ENCODE data around the gene COL23A1.

The COL23A1 gene

GRCh38 chr5:178348356-178349074 is 241.7 kb downstream of the COL23A1 start:
- no peak for DNase-seq (ENCODE audit: low read depth in 2 of 2, low spot score in 1 of 2)

GRCh38 chr5:178347956-178348355 is 242.2 kb downstream of the COL23A1 start:
- no peak for DNase-seq (ENCODE audit: low read depth in 2 of 2, low spot score in 1 of 2)

- DNase-seq (ENCODE audit: low read depth in 2 of 2, low spot score in 1 of 2), result no peak
These were observed 243.4 kb downstream of the COL23A1 start for GRCh38 chr5:178346607-178347334.

- no peak for DNase-seq (ENCODE audit: low read depth in 2 of 2, low spot score in 1 of 2)
These were observed 246.9 kb downstream of the COL23A1 start for GRCh38 chr5:178343306-178343705.

GRCh38 chr5:178341851-178342140 is 248.4 kb downstream of the COL23A1 start:
- no peak for DNase-seq (ENCODE audit: low read depth in 2 of 2, low spot score in 1 of 2)

- no peak for DNase-seq (ENCODE audit: low read depth in 2 of 2, low spot score in 1 of 2)
These were observed 248.9 kb downstream of the COL23A1 start for GRCh38 chr5:178341091-178341850.

- DNase-seq (ENCODE audit: low read depth in 2 of 2, low spot score in 1 of 2), result no peak
These were observed 249.6 kb downstream of the COL23A1 start for GRCh38 chr5:178340637-178341036.

- DNase-seq (ENCODE audit: low read depth in 2 of 2, low spot score in 1 of 2), result no peak
These were observed 250.0 kb downstream of the COL23A1 start for GRCh38 chr5:178340187-178340586.

GRCh38 chr5:178339272-178339671 is 250.9 kb downstream of the COL23A1 start:
- DNase-seq (ENCODE audit: low read depth in 2 of 2, low spot score in 1 of 2), result no peak

GRCh38 chr5:178338750-178339144 is 251.4 kb downstream of the COL23A1 start:
- no peak for DNase-seq (ENCODE audit: low read depth in 2 of 2, low spot score in 1 of 2)

- DNase-seq (ENCODE audit: low read depth in 2 of 2, low spot score in 1 of 2), result no peak
These were observed 252.0 kb downstream of the COL23A1 start for GRCh38 chr5:178338126-178338749.

- DNase-seq (ENCODE audit: low read depth in 2 of 2, low spot score in 1 of 2), result no peak
These were observed 252.9 kb downstream of the COL23A1 start for GRCh38 chr5:178337334-178337741.

GRCh38 chr5:178336889-178337288 is 253.3 kb downstream of the COL23A1 start:
- no peak for DNase-seq (ENCODE audit: low read depth in 2 of 2, low spot score in 1 of 2)

GRCh38 chr5:178335302-178336030 is 254.7 kb downstream of the COL23A1 start:
- DNase-seq (ENCODE audit: low read depth in 2 of 2, low spot score in 1 of 2), result no peak

GRCh38 chr5:178334861-178335260 is 255.3 kb downstream of the COL23A1 start:
- DNase-seq (ENCODE audit: low read depth in 2 of 2, low spot score in 1 of 2), result no peak

- no peak for DNase-seq (ENCODE audit: low read depth in 2 of 2, low spot score in 1 of 2)
These were observed 256.2 kb downstream of the COL23A1 start for GRCh38 chr5:178333821-178334481.

GRCh38 chr5:178332210-178332641 is 258.0 kb downstream of the COL23A1 start:
- no peak for DNase-seq (ENCODE audit: low read depth in 2 of 2, low spot score in 1 of 2)

GRCh38 chr5:178331491-178331996 is 258.6 kb downstream of the COL23A1 start:
- DNase-seq (ENCODE audit: low read depth in 2 of 2, low spot score in 1 of 2), result no peak

- DNase-seq (ENCODE audit: low read depth in 2 of 2, low spot score in 1 of 2), result no peak
These were observed 259.3 kb downstream of the COL23A1 start for GRCh38 chr5:178330791-178331404.

Measured in stimulated activated CD8-positive, alpha-beta memory T cell treated with anti-CD3 and anti-CD28 coated beads, Interleukin-4, amount 100 ng/mL, for 4 hours (primary cell).